Measurements from ENCODE around the gene ITPKC.

DNA sequence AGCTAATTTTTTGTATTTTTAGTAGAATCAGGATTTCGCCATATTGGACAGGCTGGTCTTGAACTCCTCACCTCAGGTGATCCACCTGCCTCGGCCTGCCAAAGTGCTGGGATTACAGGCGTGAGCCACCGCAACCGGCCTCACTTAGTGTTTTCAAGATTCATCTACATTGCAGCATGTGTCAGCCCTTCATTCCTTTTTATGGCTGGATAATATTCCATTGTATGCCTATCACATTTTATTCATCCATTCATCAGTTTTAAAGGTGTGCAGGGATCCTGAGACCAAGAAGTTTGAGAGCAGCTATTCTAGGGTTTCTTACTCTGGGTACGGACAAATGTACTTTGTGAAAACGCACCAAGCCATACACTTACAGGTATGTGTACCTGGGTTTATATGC lies 9.3 kb upstream of the ITPKC start:
- no peak for TF ChIP-seq ZNF558 (CRISPR knock-in tag; IDR thresholded peaks at IDR 0.05; ENCODE audit: borderline replicate concordance)
- no peak for TF ChIP-seq NR3C1 (CRISPR knock-in tag; IDR thresholded peaks at IDR 0.05)
- no peak for TF ChIP-seq STAG1 (CRISPR knock-in tag; IDR thresholded peaks at IDR 0.05)
- TF ChIP-seq ZNF34 (CRISPR knock-in tag; IDR thresholded peaks at IDR 0.05; ENCODE audit: borderline replicate concordance), result no peak
- no peak for TF ChIP-seq CBX2 (IDR thresholded peaks at IDR 0.05; ENCODE audit: low read depth, low read length)
- TF ChIP-seq CBX2 (CRISPR knock-in tag; IDR thresholded peaks at IDR 0.05; ENCODE audit: low read depth), result no peak

All from HepG2 (cell line).